ENCODE results near the gene PRMT3.

PRMT3 gene

DNA sequence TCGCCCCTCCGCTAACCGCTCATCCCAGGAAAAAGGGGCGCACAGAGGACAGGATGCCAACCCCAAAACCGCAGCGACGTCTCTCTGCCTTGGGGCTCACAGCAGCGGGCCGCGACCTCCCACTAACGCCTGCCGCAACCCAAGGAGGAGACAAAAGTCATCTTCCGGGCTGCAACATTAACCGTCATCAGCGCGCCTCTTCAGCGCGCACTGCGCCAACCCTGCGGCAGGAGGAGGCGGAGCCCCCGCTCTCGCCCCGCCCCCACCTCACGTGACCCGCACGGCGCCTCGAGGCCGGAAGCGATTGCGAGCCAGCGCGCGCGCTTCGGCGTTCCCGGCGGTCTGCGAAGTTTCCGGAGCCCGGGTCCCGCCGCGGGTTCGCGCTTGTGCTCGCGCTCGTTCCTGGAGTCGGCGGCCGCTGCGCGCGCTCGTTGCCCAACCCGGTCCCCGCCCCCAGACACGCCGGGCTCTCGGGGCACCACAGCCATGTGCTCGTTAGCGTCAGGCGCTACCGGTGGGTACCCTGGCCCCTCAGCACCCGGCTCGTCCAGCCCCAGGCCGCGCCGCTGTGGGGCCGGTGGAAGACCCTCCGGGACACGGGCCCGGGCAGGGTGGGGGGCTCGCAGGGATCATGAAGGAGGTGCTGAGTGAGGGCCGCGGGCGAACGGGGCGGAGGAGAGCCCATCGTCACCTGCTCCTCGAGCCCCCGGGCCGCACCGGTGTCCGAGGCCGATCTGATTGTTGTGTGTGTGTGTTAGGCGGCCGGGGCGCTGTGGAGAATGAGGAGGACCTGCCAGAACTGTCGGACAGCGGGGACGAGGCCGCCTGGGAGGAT lies at the start of gene PRMT3:
Gene PRMT3, plus strand, starts transcription at position 456 of the 835 bp plus-strand sequence. Its CDS starts 31 bp downstream, at position 487.
- Mint-ChIP-seq H3K27me3 (no peaks in the 10 kb centered on the region), H3K4me3 (peak within 1 kb of the TSS; percentile 84), H3K36me3 (peaks cover 29% of the 10 kb centered on the region), H3K9me3 (no peaks in the 10 kb centered on the region), H3K4me1 (peaks cover 36% of the 10 kb centered on the region), H3K27ac (peak within 1 kb of the TSS; percentile 100)
- peak; percentile 97 for DNase-seq
- CTCF ChIA-PET, result interaction anchor here (1.0 to 1.4 kb wide), 5 partner anchors 9 to 260 kb away, joined by 3 to 4 read pairs (median 4); no protein-coding TSS in a partner anchor

DNA sequence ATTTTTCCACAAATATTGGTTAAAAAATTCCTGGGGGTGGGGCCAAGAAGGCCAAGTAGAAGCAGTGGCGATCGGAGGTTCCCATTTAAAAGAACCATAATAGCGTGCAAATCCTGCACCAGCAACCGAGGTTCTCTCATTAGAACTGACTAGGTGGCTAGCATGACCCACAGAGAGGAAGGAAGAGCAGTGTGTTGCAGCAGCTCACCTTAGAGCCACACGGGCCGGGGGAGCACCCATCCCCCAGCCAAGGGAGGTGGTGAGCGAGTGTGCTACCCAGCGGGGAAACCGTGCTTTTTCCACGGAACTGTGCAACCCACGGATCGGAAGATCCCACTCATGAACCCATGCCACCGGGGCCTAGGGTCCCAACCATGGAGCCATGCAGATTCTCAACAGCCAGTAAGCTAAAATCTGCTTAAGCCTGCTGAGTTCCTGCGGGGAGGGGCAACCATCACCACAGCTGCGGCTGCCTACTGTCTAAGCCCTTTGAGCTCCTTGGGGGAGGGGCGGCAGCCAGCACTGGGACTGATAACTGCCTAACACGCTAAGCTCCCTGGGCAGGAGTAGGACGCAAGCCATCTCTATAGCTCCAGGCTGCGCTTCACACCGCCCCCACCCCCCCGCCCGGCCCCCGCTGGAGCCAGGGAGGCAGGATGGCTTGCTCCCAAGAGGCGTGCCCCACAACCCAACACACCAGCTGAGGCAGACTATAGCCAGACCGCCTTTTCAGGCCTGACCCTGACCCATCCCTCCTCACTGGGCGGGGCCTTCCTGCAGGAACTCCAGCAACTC lies 45.0 kb upstream of the PRMT3 start:
- H3K27me3 Mint-ChIP-seq, result peaks cover 62% of the 10 kb centered on the region
- peaks cover 3% of the 10 kb centered on the region for H3K4me1 Mint-ChIP-seq
- CTCF ChIA-PET, result interaction anchor here (1.2 to 1.4 kb wide), 3 partner anchors 9 to 211 kb away, joined by 3 read pairs; no protein-coding TSS in a partner anchor
- no peaks in the 10 kb centered on the region for H3K36me3 Mint-ChIP-seq
- no peak overlapping the region for H3K4me3 Mint-ChIP-seq
- DNase-seq, result peak; percentile 31
- no peaks in the 10 kb centered on the region for H3K9me3 Mint-ChIP-seq
- no peak overlapping the region for H3K27ac Mint-ChIP-seq

DNA sequence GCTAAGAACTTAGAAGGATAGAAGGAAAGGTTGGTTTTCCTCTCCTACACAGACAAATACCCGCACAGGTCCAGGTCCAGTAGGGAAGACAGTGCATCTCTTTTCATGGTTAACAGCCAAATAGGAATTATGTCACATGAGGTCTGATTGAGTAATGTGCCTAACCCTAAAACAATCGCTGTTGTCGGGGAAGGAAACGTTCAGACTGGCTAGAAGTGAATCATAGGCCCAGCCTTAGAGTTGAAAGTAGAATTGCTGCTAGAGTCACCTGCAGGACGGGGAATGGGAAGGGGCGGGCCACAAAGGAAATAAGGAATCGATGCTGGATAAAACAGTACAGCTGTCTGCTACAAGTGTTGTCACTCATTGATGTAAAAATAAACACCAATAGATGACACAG lies 36.4 kb upstream of the PRMT3 start:
- Mint-ChIP-seq H3K27ac (no peak overlapping the region), H3K36me3 (no peaks in the 10 kb centered on the region)
- CTCF ChIA-PET, result interaction anchor here (3.4 to 6.3 kb wide), 2 partner anchors 219 to 224 kb away, joined by 22 to 96 read pairs; no protein-coding TSS in a partner anchor

DNA sequence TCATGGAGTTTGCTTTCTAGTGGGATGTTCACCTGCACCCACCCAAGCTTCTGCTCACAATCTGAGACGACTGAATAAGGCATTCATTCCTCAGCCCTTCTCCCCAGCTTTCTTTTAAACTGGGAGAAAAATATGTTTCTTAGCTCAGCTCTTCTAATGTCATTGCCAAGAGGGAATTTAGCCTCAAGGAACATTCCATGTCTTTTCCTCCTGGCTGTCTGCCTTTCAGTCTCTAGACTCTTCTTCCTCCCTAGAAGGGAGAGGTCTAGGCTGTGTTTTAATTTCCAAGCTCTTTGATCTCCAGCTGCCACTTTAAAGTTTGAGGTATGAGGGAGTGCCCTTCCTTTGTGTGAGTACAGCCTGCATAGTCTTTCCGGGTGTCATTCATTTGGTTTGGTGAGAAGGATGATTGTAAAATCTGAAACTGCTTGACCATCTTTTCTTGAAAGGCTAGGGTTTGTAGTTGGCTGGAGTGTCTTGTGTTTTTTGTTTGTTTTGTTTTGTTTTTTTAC lies 35.7 kb upstream of the PRMT3 start:
- no peak overlapping the region for H3K4me3 Mint-ChIP-seq
- DNase-seq, result no peak
- H3K27ac Mint-ChIP-seq, result no peak overlapping the region
- H3K27me3 Mint-ChIP-seq, result peaks cover 25% of the 10 kb centered on the region
- no peaks in the 10 kb centered on the region for H3K36me3 Mint-ChIP-seq
- CTCF ChIA-PET, result interaction anchor here (0.8 to 6.3 kb wide), 6 partner anchors 17 to 399 kb away, joined by 3 to 96 read pairs (median 6); no protein-coding TSS in a partner anchor
- peaks cover 4% of the 10 kb centered on the region for H3K4me1 Mint-ChIP-seq
- H3K9me3 Mint-ChIP-seq, result no peaks in the 10 kb centered on the region

More for the DNA sequence above, 36.4 kb upstream of the PRMT3 start:
- DNase-seq, result no peak
- Mint-ChIP-seq H3K4me1 (peaks cover 4% of the 10 kb centered on the region), H3K9me3 (no peaks in the 10 kb centered on the region), H3K27me3 (peaks cover 25% of the 10 kb centered on the region), H3K4me3 (no peak overlapping the region)

DNA sequence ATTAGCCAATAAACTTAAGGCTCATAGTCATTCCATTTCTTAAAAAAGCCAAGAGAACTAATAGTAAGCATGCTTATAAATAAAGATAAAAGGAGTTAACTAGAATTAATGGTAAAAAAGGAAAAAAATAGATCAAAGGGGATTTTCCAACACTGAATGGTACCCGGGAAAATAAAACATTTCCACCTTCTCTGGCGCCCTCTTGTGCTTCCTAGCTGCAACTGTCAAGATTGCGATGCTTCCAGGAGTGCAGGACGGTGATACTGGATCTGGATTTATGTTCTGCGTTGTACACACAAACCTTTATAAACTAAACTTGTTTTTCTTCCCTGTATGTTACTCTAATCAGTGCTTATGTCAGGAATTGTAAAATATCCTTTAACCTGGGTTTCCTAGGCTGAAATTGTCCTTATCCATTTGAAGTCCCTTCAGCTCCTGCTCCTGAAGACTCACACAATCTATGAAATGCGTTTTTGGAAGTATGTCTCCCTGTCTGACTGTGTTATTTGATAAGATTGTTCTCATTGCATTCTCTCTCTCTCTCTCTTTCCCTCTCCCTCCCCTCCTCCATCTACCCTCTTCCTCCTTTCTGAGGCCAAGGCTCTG lies 33.6 kb upstream of the PRMT3 start:
- DNase-seq, result peak; percentile 37
- Mint-ChIP-seq H3K27ac (no peak overlapping the region), H3K4me3 (no peak overlapping the region), H3K27me3 (peaks cover 20% of the 10 kb centered on the region), H3K4me1 (peaks cover 4% of the 10 kb centered on the region), H3K9me3 (no peaks in the 10 kb centered on the region), H3K36me3 (no peaks in the 10 kb centered on the region)
- CTCF ChIA-PET, result interaction anchor here (0.8 to 6.3 kb wide), 16 partner anchors 10 to 227 kb away, joined by 3 to 96 read pairs (median 4); no protein-coding TSS in a partner anchor

DNA sequence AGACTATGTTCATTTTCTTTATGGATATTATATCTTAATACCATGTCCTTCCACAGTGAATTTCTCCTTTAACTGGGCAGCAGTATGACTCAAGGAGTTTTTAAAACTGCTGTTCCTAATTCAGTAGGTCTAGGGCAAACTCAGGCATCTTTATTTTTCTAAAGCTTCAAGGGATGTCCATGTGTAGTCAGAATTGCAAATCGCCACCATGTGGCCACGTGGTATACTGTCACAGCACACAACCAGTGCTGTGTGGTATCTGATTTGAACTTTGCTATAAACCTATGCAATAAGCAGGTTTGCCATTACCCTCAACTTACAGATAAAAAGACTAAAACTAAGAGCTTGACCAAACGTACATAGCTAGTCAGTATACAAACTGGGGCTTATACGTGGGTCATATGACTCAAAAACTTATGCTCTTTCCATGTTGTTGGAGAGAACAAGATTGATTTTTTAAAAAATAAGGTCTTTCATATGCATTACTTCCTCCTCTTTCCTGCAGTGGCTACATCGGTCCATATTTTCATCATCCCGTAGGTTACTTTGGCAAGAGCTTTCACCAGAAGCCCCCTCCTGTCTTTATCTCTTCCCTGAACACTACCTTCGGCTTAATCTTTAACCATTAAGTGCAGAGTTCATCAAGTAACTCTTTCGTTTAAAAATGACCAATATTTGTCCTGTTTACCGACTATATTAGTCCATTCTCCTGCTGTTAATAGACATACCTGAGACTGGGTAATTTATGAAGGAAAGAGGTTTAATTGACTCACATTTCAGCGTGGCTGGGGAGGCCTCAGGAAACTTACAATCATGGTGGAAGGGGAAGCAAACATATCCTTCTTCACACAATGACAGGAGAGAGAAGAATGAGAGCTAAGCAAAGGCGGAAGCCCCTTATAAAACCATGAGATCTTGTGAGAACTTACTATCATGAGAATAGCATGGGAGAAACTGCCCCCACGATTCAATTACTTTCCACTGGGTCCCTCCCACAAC lies 32.0 kb upstream of the PRMT3 start:
- peaks cover 6% of the 10 kb centered on the region for H3K36me3 Mint-ChIP-seq
- peaks cover 2% of the 10 kb centered on the region for H3K9me3 Mint-ChIP-seq
- peak; percentile 63 for DNase-seq
- H3K4me3 Mint-ChIP-seq, result no peak overlapping the region
- peaks cover 13% of the 10 kb centered on the region for H3K4me1 Mint-ChIP-seq
- H3K27ac Mint-ChIP-seq, result no peak overlapping the region
- peaks cover 17% of the 10 kb centered on the region for H3K27me3 Mint-ChIP-seq
- CTCF ChIA-PET, result interaction anchor here (1.1 to 6.3 kb wide), 8 partner anchors 9 to 228 kb away, joined by 3 to 96 read pairs (median 6); partner anchors contain the start of gene HTATIP2

DNA sequence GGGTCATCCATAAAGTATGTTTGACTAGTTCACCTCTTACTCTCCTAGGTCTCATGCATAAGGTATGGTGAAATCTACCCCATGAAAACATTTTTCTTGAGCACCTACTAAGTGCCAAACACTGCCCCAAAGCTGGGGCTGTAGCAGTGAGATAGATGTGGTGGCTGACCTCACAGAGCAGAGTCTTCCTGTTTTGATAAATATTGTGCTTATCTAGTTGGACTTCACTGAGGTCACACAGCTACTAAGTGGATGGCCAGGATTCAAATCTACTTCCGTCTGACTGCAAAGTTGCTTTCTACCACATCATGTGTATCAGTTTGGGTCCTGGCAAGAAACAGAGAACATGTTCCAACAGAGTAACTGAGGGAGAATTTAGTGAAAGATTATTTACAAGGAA lies 30.4 kb upstream of the PRMT3 start:
- DNase-seq, result no peak
- H3K4me3 Mint-ChIP-seq, result no peak overlapping the region
- H3K27ac Mint-ChIP-seq, result no peak overlapping the region
- CTCF ChIA-PET, result interaction anchor here (1.8 kb wide), 1 partner anchor 229 kb away, joined by 6 read pairs; no protein-coding TSS in a partner anchor
- peaks cover 19% of the 10 kb centered on the region for H3K4me1 Mint-ChIP-seq
- H3K36me3 Mint-ChIP-seq, result peaks cover 10% of the 10 kb centered on the region
- peaks cover 5% of the 10 kb centered on the region for H3K9me3 Mint-ChIP-seq
- peaks cover 17% of the 10 kb centered on the region for H3K27me3 Mint-ChIP-seq

DNA sequence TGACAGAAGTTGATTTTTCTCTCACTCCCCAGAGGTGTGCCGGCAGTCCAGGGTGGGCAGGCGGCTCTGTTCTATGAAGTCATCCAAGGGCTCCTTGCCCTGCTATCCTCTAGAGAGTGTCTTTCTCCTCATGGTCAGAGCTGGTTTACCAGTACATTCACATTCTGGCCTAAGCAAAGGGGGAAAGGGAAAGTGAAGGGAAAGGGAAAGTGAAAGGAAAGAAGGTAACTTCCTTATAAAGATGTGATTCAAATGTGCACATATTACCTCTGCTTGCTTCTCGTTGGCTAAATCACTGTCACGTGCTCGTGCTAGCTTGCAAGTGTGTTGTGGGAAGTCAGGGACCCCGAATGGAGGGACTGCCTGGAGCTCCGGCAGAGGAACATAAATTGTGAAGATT lies 26.9 kb upstream of the PRMT3 start:
- peaks cover 14% of the 10 kb centered on the region for H3K27me3 Mint-ChIP-seq
- H3K36me3 Mint-ChIP-seq, result peaks cover 21% of the 10 kb centered on the region
- peak overlapping the region; percentile 89 for H3K27ac Mint-ChIP-seq
- H3K9me3 Mint-ChIP-seq, result peaks cover 5% of the 10 kb centered on the region
- DNase-seq, result peak; percentile 61
- H3K4me3 Mint-ChIP-seq, result peak overlapping the region; percentile 61
- CTCF ChIA-PET, result interaction anchor here (1.0 to 1.5 kb wide), 3 partner anchors 20 to 232 kb away, joined by 3 to 6 read pairs (median 5); no protein-coding TSS in a partner anchor
- peaks cover 49% of the 10 kb centered on the region for H3K4me1 Mint-ChIP-seq

DNA sequence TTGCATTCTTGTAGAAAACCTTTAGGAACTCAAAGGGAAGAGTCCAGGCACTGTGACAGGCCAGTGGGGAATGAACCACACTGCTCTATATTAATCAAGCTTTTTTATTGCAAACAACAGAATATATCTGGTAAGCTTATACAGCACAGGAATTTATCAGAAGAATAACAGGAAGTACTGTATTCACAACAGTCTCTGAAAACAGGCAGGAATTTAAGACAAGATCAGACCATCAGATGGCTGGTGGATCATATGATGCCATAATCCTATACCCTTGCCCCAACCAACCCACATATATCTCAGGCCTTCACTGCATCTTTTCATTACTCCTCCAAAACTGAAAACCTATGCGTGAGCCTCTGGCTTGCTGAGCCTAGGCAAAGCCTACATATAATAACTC lies 25.0 kb upstream of the PRMT3 start:
- H3K36me3 Mint-ChIP-seq, result peaks cover 33% of the 10 kb centered on the region
- peaks cover 5% of the 10 kb centered on the region for H3K27me3 Mint-ChIP-seq
- peaks cover 5% of the 10 kb centered on the region for H3K9me3 Mint-ChIP-seq
- peaks cover 64% of the 10 kb centered on the region for H3K4me1 Mint-ChIP-seq
- CTCF ChIA-PET, result no interaction called here
- H3K4me3 Mint-ChIP-seq, result peak overlapping the region; percentile 75
- H3K27ac Mint-ChIP-seq, result peak overlapping the region; percentile 83
- DNase-seq, result no peak

DNA sequence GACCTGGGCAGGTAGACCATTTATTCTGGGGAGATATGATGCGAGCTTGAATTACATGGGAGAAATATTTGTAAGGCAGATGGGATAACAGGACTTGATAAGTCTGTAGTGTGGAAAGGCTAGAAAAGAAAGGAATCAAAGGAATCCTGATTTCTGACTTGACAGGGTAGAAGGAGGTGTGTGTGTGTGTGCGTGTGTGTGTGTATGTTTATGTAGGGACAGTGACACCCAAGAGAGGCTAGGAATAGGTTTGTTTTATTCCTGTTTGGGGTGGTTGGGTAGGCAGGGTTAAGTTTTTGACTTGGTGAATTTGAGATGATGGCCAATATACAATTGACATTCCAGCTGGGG lies 24.4 kb upstream of the PRMT3 start:
- Mint-ChIP-seq H3K27me3 (no peaks in the 10 kb centered on the region), H3K4me1 (peaks cover 68% of the 10 kb centered on the region), H3K4me3 (peak overlapping the region; percentile 75), H3K27ac (peak overlapping the region; percentile 83), H3K36me3 (peaks cover 36% of the 10 kb centered on the region), H3K9me3 (peaks cover 5% of the 10 kb centered on the region)
- peak; percentile 20 for DNase-seq
- CTCF ChIA-PET, result interaction anchor here (3.3 kb wide), 1 partner anchor 8 kb away, joined by 12 read pairs; no protein-coding TSS in a partner anchor

DNA sequence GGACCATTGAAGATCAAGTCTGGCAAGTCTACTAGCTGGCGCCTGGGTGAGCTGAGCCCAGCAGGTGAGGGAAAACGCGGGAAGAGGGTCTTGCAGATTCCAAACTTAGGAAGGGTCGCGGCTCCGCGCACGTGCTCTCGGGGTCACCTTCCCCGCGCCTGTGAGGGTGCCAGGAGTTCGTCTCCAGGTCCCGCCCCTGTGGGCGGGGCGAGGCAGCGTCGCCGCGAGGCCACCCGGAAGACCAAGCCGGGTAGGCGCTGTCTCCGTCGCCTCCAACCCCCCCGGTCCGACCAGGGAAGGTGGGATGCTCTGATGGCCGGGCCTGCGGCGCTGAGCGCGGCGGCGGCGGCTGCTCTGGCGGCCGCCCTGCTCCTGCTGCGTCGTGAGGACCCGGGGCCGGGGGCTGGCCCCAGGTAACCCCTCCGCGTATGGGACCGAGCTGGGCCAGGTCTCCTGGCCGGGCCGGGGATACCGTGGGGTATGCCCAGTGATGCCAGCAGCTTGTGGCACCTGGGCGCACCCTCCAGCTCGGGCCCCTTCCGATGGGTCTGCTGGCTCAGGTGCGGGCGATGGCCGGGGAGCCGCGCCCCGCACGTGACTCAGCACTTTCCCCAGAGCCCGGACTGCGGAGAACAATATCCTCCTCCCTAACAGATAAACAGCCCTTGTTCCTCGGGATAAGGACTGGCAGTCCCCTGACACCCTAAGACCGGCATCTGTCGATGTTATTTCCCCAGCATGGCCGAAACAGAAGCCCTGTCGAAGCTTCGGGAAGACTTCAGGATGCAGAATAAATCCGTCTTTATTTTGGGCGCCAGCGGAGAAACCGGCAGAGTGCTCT lies 23.8 kb upstream of the PRMT3 start, which contains the start of gene HTATIP2:
Gene HTATIP2, plus strand, starts transcription at position 215 of the 841 bp plus-strand sequence. Its CDS starts 524 bp downstream, at position 739.
- H3K9me3 Mint-ChIP-seq, result peaks cover 5% of the 10 kb centered on the region
- peaks cover 42% of the 10 kb centered on the region for H3K36me3 Mint-ChIP-seq
- peaks cover 74% of the 10 kb centered on the region for H3K4me1 Mint-ChIP-seq
- peak within 1 kb of the TSS; percentile 80 for H3K4me3 Mint-ChIP-seq
- CTCF ChIA-PET, result interaction anchor here (1.0 to 3.3 kb wide), 3 partner anchors 8 to 34 kb away, joined by 3 to 12 read pairs (median 4); no protein-coding TSS in a partner anchor
- H3K27ac Mint-ChIP-seq, result peak within 1 kb of the TSS; percentile 88
- no peaks in the 10 kb centered on the region for H3K27me3 Mint-ChIP-seq
- peak; percentile 84 for DNase-seq

Data from activated naive CD4-positive, alpha-beta T cell treated with anti-CD3 and anti-CD28 coated beads, Interleukin-2, amount 10 ng/mL, durations not matched to agents 7 days and 5 days (primary cell).